Suprapubic skin (tissue), 3 donors: ENCODE data around the gene CCL22.
"Not testable (repeated sequence)": the region's sequence is repeated elsewhere in the genome, so short reads cannot be mapped to it uniquely, and the experiment has no call there.

Experiments used
- POLR2A ChIP-seq, 2 donors: fragments of 450-650 bp; IDR thresholded peaks; one replicate each; pipeline ENCODE4 v1.6.1; 2017; ENCODE audit warnings: antibody characterized with exemption in 2 of 2, mild to moderate bottlenecking in 2 of 2, moderate library complexity in 2 of 2
- TF ChIP-seq, protein P1 (sequence below), 2 donors: fragments of 200-600 bp in 1 of 2; fragments of 450-650 bp in 1 of 2; sonication (generic) in 1 of 2; IDR thresholded peaks; one replicate each; pipeline ENCODE4 v1.5.1; 2016 to 2019; ENCODE audit warnings: antibody characterized with exemption in 2 of 2, mild to moderate bottlenecking in 1 of 2, moderate library complexity in 1 of 2

DNA sequence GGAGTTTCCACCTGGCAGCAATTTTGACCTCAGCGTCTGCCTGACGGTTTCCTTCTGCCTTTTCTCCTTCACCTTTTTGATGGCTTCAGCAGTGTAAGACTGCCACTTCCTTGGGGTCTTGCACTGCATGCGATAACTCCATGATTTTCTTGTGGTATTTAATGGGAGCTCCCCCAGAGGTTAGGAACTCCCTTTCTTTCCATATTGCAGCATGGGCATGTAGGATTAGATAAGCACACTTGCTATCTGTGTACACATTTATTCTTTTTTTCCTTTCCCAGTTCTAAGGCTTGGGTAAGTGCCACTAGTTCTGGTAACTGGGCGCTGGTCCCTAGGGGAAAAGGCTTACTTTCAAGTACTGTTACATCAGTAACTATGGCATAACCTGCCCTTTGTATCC, 38.9 kb downstream of the CCL22 start:
- TF ChIP-seq, protein P1, sequence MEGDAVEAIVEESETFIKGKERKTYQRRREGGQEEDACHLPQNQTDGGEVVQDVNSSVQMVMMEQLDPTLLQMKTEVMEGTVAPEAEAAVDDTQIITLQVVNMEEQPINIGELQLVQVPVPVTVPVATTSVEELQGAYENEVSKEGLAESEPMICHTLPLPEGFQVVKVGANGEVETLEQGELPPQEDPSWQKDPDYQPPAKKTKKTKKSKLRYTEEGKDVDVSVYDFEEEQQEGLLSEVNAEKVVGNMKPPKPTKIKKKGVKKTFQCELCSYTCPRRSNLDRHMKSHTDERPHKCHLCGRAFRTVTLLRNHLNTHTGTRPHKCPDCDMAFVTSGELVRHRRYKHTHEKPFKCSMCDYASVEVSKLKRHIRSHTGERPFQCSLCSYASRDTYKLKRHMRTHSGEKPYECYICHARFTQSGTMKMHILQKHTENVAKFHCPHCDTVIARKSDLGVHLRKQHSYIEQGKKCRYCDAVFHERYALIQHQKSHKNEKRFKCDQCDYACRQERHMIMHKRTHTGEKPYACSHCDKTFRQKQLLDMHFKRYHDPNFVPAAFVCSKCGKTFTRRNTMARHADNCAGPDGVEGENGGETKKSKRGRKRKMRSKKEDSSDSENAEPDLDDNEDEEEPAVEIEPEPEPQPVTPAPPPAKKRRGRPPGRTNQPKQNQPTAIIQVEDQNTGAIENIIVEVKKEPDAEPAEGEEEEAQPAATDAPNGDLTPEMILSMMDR (IDR thresholded peaks at IDR 0.05): not testable (repeated sequence)
- not testable (repeated sequence) for TF ChIP-seq POLR2A (IDR thresholded peaks at IDR 0.05)
